ENCODE data around the gene FRAS1.

GRCh38 chr4:78318126-78318525 is 261.0 kb downstream of the FRAS1 start:
- TF ChIP-seq EGR1 (IDR thresholded peaks at IDR 0.05; ENCODE audit: borderline replicate concordance, low read depth, low read length) (no peak), CTCF (IDR thresholded peaks at IDR 0.05; ENCODE audit: control extremely low read depth in 1 of 3, insufficient read depth in 1 of 3, low read depth in 1 of 3, low read length in 3 of 3) (no peak)

Data from H1 (cell line).